Measurements from ENCODE around the gene EPB41.

- TF ChIP-seq CTCF (IDR thresholded peaks at IDR 0.05) (no peak), POLR2A (IDR thresholded peaks at IDR 0.05) (no peak)
Measured at GRCh38 chr1:29148656-29149491, 234.5 kb downstream of the EPB41 start.

Data from ovary (tissue), 3 donors.